DMS 273 (cell line): Measurements from ENCODE around the gene CDH5.

Experiments
- DNase-seq: peaks from one replicate; lab custom pipeline; 2025; ENCODE audit not compliant: unreplicated experiment; lab: John Stamatoyannopoulos, UW

The CDH5 gene

DNA sequence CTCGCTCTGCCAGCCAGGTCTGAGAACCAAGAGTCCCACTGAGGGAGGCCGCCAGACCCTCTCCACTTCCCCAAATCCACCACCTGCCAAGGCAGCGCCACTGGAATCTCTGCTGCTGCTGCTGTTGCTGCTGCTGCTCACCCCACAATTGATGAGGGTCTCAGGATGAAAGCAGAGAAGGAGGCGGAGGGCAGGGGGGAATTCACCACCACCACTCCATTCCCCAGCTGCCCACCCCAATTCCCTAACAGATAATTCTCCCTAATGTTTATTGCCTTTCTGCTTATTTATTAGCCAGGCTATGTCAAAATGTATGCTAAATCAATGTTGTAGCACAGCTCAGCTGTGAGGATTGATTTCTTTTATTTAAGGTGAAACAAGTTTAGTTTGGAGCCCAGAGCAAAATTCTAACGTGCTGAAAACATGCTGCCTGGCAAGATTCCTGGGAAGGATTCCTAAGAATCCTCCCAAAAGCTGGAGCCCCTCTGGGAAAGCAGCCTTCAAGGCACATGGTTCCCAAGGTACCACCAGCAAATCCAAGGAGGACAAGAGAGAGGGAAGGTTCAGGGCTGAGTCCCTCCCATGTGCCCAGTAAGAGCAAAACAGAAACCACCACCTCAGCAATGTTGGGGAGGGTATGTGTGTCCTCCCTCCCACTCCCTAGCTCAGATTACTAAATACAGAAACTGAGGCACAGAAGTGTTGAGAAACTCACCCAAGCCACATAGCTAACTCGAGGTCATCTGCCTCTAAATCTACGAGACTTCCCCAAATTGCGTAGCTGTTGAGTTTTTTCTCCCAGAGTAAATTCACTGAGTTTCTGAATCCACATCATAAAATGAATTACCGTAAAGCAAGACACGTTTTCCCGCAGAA lies 12.2 kb upstream of the CDH5 start:
- DNase-seq, result no peak

- no peak for DNase-seq
Observed at GRCh38 chr16:66355526-66355925, 11.0 kb upstream of the CDH5 start.

- DNase-seq, result peak; percentile 92
Observed at GRCh38 chr16:66357523-66357928, 9.0 kb upstream of the CDH5 start.

DNA sequence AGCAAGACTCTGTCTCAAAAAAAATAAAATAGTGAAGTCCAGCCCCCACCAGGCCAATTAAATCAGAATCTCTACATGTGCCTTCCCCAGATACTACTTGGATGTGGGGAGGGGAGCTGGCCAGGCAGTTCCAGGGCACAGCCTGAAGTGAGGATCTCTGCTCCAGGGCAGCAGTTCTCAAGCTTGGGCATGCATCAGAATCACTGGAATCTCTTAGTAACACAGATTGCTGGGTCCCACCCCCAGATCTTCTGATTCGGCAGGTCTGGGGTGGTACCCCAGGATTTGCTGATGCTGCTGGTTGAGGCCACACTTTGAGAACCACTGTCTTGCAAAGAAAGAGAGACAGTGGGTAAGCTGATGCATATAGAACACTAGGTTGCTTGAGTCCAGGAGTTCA lies 8.3 kb upstream of the CDH5 start:
- DNase-seq, result no peak

DNA sequence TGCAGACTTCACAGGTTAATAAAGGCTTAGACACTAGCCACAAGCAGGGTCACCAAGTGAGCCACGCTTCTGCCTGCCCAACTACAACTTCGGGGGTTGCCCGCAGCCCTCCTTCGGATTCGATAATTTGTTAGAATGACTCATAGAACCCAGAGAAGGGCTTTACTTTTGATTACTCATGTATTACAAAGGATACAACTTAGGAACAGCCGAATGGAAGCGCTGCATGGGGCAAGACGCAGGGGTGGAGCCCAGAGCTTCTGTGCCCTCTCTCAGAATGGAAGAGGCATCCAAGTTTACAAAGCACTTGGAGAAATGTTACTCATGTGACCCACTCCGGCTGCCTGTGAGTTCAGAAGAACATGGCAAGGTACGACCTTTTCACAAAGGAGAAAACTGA lies 7.5 kb upstream of the CDH5 start:
- peak; percentile 69 for DNase-seq

- DNase-seq, result peak; percentile 96
Observed at GRCh38 chr16:66359811-66360608, 6.5 kb upstream of the CDH5 start.

DNA sequence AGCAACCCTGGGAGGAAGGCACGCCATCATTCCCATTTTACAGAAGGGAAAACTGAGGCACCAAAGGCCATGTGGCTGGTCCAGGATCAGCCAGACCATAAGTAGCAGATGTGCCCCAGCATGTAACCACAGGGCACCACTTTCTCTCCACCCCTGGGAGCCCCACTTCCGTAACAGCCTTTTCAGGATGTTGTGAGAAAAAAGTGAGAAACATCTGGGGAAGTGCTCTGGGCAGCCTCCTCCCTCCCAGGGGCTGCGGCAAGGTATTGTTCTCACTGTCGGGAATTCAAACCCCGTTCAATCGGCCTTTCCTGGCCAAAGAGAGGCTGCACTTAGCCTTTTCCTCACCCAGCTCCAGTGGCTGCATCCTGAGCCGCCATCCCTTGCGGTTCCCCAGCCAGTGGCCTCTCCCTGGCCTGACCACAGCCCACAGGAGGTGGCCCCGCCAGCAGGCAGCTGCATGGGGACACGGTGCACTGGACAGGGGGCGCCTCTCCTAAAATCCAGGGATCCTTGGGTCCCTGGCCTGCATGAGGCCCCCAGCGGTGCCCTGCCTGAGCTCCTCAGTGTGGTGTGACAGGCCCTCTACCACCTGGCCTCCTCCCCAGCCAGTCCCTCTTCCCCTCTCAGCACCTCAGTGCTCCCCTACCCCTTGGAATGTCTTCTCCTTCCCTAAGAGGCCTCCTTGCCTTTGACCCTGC lies 5.7 kb upstream of the CDH5 start:
- no peak for DNase-seq

DNA sequence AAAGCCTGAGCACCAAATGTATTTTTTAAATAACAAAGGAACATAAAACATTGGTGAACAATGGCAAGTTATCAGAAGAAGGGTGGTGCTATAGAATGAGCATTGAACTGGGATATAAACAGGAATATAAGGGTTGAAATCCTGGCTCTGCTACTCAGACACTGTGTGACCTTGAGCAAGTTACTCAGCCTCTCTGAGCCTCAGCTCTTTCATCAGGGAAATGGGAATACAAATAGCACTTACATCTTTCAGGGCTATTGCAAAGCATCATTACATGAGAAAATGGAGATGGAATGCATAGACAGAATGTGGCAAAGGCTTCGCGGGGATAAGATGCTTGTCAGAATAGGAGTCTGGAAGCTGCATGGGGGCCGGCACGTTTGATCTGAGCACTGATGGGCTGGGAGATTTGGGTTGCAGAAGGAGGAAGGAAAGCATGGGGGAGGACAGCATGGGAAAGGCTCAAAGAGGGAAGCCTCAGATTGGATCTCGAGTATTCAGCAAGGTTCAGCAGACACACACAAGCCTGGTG lies 4.8 kb upstream of the CDH5 start:
- DNase-seq, result no peak

DNA sequence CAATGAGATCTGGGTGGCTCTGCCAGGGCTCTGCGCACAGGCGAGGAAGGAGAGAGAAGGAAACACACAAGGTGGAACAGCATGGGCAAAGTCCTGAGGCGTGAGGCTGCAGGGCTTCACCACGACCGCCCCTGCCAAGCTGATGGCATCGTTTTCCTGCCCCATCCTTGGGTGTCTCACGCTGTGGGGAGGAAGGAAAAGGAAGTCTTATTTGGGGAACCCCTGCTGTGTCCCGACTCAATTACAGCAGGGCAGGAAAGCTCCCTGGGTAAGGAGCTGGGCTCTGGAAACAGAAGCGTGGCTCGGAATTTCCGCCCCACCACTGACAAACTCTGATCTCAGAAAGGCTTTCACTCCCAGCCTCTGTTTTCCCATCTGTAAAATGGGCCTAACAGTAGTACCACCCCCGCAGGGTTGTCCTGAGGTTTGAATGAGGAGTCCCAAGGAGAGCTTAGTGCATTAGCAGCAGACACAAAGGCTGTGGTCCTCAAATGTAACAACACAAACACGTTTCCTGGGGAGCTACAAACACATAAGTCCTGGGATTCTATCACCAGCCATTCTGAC lies 3.2 kb upstream of the CDH5 start:
- no peak for DNase-seq

GRCh38 chr16:66364117-66364958 lies 2.2 kb upstream of the CDH5 start:
- DNase-seq, result peak; percentile 98

GRCh38 chr16:66364959-66365306 lies 1.6 kb upstream of the CDH5 start:
- DNase-seq, result no peak

DNA sequence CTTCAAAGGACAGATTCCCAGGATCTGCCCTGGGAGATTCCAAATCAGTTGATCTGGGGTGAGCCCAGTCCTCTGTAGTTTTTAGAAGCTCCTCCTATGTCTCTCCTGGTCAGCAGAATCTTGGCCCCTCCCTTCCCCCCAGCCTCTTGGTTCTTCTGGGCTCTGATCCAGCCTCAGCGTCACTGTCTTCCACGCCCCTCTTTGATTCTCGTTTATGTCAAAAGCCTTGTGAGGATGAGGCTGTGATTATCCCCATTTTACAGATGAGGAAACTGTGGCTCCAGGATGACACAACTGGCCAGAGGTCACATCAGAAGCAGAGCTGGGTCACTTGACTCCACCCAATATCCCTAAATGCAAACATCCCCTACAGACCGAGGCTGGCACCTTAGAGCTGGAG lies 840 bp upstream of the CDH5 start:
- peak; percentile 47 for DNase-seq

GRCh38 chr16:66367968-66368891 lies 1.7 kb downstream of the CDH5 start:
- DNase-seq, result no peak

GRCh38 chr16:66369055-66369592 lies 2.6 kb downstream of the CDH5 start:
- DNase-seq, result no peak

DNA sequence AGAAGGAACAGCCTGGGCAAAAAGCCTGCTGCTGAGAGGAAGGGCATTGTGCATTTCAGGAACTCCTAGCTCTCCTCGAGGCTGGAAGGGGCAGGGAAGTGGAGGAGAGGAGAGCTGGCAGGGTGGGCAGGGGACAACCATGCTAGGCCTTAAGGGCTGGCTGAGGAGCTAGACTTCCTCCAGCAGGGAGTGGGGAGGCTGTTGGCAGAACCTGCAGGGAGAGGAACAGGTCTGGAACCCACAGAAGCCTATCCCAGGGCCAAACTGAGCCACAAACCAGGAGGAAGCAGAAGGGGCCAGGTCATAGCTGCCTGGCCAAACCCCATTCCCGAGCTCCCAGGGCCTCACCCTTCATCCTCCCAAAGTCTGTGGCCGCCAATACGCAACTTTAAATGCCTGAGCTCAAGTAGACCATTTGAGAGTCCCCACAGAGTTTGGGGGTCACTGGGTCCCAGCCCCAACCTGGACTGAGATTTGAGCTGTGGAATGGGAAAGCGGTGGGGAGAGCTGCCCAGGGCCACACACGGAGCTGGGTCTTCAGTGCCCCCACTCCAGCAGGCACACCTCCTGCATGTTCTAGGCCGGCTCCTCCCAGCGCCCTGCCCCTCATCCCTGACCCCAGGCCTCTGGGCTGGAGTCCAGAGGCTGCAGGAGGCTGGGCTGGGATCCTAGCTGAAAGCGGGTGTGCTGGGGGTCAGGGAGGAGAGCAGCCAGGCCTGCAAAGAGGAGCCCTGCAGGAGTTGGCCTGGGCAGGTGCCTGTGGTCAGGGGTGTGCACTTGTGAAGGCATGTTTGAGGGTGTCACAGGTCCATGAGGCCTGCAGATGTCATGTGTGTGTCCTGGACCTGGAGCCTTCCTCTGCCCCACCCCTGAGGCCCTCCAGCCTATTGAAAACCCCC lies 4.5 kb downstream of the CDH5 start:
- DNase-seq, result no peak

DNA sequence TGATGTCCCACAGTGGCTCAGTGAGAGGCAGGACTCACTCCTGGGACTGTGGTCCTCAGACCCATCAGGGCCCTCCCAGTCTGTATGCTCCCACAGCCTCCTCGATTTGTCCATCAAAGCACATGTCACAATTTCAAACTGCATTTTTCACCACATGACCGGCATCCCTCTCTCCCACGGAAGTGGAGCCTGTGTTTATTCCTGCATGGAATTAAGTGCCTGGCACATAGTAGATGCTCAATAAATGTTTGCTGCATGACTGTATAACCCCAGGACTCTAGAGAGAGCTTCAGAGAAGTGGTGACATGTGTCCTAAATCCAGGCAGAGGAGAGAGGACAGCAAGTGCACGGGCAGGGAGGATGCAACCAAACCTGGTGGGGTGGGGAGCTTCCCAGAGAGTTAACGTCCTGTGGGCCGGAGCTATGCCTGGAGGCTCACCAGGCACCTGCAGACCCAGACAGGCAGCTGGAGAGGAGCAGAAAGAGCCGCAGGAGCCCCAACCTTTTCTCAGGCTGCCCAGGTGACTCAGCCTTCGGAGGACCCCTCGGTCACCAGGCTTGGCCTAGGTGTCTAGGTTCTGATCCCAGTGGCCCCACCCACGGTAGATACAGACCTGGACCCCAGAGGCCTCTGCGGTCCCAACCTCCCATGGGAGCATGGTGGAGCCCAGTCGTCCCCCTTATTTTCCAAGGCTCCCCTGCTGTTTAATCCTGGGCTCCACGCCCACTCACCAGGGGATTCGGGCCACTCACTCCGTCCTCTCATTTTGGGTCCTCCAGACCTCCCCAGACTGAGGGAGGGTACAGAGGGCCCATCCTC lies 5.8 kb downstream of the CDH5 start:
- DNase-seq, result no peak

GRCh38 chr16:66372898-66373155 lies 6.3 kb downstream of the CDH5 start:
- no peak for DNase-seq
